Stomach (tissue), 4 donors: ENCODE data around the gene FHOD3.

Experiments used
- EP300 ChIP-seq: sonication (generic); formaldehyde crosslinking; IDR thresholded peaks from one replicate; pipeline ENCODE4 v1.6.1; 2017; ENCODE audit warnings: antibody characterized with exemption
- POLR2AphosphoS5 ChIP-seq, 3 donors: sonication (generic); formaldehyde crosslinking; IDR thresholded peaks; one replicate each; pipeline ENCODE4 v1.6.1; 2016; ENCODE audit warnings: antibody characterized with exemption in 3 of 3
- TF ChIP-seq, protein P1 (sequence below), 7 experiments: fragments of 450-650 bp in 4 of 7; fragments of 200-600 bp in 3 of 7; sonication (generic) in 3 of 7; IDR thresholded peaks; one replicate each; pipeline ENCODE4 v1.5.1; 2016 to 2019; ENCODE audit warnings: antibody characterized with exemption in 7 of 7, control low read depth in 2 of 7, mild to moderate bottlenecking in 1 of 7

GRCh38 chr18:36471393-36471792 is 173.9 kb downstream of the FHOD3 start:
- no peak for TF ChIP-seq EP300
- TF ChIP-seq, protein P1, sequence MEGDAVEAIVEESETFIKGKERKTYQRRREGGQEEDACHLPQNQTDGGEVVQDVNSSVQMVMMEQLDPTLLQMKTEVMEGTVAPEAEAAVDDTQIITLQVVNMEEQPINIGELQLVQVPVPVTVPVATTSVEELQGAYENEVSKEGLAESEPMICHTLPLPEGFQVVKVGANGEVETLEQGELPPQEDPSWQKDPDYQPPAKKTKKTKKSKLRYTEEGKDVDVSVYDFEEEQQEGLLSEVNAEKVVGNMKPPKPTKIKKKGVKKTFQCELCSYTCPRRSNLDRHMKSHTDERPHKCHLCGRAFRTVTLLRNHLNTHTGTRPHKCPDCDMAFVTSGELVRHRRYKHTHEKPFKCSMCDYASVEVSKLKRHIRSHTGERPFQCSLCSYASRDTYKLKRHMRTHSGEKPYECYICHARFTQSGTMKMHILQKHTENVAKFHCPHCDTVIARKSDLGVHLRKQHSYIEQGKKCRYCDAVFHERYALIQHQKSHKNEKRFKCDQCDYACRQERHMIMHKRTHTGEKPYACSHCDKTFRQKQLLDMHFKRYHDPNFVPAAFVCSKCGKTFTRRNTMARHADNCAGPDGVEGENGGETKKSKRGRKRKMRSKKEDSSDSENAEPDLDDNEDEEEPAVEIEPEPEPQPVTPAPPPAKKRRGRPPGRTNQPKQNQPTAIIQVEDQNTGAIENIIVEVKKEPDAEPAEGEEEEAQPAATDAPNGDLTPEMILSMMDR (IDR thresholded peaks at IDR 0.05) = no peak
- no peak for TF ChIP-seq POLR2AphosphoS5 (IDR thresholded peaks at IDR 0.05)
